Ramos (cell line): Measurements from ENCODE around the gene FKBP4.

Experiments used
- in situ Hi-C: fragments of 300-500 bp; cut with MboI; formaldehyde crosslinking; loops from one replicate; pipeline ENCODE4 v1.14.3; 2022; ENCODE audit warnings: low sequenced_read_pairs; ENCODE audit not compliant: unreplicated experiment

Gene FKBP4

DNA sequence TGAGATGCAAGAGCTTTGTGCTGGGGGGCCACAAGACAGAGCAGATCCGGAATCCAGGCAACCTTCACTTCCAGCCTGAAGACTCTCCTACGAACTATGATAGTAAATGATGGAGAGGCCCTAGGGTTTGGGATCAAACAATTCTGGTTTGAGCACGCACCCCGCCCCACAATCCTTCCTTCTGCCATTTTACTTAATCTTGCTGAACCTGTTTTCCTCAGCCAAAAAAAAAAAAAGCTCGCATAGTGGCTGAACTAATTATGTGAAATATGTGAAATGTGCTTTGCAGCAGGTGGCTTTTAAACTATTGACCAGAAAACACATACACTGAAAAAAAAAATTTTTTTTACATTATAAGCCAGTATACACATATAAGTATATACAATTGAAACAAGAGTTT, 17.0 kb downstream of the FKBP4 start:
- in situ Hi-C loops = no loop called here

DNA sequence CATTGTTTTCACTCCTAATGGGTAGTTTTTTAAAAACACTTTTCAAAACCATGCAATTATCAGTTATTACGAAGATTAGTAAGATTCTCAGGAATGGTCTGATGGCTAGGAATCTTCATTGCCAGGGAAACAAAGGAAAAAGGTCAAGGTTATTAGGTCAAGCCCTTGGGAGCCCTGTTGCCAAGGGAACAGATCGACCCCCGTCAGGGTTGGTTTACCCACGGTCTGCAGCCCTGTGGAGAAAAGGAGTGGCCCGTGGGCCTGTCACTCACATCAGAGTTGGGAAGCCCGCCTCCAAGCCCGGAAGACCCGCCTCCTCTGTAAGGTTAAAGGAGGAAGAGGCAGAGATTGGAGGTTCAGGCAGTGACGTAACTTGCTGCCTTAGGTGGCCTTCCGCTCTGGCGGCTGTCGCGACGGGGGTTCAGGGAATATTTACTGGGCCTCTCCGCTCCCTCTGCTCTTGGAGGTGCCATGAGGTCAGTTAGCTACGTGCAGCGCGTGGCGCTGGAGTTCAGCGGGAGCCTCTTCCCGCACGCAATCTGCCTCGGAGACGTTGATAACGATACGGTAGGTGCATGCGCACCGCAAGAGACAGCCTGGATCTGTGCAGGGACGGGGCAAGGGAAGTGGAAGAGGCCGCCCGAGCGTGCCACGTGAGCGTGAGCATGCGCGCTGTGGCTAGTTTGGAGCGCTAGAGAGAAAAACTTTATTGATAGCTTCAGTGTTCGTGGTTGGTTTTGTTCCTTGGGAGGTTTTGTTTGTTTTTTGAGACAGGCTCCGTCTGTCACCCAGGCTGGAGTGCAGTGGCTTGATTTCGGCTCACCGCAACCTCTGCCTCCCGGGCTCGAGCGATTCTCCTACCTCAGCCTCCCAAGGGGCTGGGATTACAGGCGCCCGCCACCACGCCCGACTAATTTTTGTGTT, 17.8 kb downstream of the FKBP4 start, which contains the start of gene ITFG2:
TSS of gene ITFG2 (plus strand) at position 379 of the 924 bp plus-strand sequence. CDS start at position 472, 93 bp downstream.
- in situ Hi-C loops = no loop called here

DNA sequence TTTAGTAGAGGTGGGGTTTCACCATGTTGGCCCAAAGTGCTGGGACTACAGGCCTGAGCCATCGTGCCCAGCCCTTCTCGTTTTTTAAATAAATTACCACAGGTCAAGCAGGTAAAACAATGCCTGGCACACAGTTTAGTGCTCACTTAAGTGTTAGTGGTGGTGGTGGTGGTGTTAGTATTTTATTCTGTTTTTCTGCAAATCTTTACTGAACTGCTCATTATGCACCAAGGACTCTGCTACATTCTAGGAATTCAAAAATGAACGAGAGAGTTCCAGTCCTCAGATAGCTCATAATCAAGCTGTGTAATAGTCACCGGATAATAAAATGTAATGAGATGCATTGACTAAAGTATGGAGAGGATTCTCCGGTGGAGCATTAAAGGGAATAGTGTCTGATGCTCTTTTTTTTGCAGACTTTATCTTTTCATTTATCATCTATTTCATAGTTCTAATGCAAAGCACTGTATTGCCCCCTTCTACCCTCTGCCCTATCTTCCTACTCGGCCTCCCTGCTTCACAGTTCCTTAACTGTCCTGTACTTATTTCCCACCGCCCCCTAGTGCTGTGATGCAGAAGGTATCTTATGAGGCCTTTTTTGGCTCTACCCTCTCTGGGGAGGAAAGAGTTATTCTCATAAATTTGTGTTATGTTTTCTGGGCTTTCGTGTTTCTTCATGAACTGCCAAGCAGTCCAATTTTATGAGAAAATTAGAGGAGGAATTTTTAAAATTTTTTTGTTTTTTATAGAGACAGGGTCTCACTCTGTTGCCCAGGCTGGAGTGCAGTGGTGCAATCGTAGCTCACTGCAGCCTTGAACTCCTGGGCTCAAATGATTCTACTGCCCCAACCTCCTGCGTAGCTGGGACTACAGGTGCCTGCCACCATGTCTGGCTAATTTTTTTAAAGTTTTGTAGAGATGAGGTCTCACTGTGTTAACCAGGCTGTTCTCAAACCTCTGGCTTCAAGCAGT, 18.7 kb downstream of the FKBP4 start:
- in situ Hi-C loops = no loop called here

- in situ Hi-C loops = no loop called here
Observed at GRCh38 chr12:2819810-2820209, 25.0 kb downstream of the FKBP4 start.

- in situ Hi-C loops = no loop called here
Observed at GRCh38 chr12:2820432-2820831, 25.7 kb downstream of the FKBP4 start.

DNA sequence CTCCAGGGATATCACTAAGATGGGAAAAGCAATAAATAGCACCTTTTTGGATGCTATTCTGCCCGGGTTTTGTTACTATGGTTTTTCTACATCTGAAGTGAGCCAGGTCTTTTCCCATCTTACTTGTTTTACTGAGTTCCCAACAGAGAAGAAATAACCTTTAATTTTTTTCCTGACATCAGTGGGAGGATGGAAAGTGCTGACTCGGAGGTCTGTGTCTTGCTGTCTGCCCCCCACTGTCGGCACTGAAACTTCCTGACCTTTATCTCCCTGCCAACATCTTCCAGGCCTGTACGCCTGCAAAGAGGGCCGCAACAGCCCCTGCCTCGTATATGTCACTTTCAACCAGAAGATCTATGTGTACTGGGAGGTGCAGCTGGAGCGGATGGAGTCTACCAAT, 28.7 kb downstream of the FKBP4 start:
- in situ Hi-C loops = no loop called here

- in situ Hi-C loops = no loop called here
Observed at GRCh38 chr12:2824541-2824940, 29.8 kb downstream of the FKBP4 start.

DNA sequence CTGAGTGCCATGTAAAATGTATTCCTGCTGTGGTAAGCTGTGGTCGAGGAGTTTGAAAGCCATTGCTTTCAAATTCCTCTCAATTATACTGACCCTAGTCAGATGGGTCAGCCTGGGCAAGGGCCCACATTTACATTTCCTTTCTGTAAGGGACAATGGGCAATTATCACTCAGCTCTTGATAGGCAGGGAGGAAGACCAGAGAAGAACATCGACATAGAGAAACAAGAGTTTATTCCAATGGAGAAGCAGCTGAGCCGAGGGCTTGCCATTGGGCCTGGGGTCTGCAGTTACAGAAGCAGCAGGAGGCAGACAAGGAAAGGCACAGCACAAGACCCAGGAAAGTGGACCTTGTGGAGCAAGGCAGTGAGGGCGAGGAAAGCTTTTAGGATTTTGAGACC, 30.4 kb downstream of the FKBP4 start:
- in situ Hi-C loops = no loop called here

GRCh38 chr12:2826036-2826435, 31.3 kb downstream of the FKBP4 start:
- in situ Hi-C loops = no loop called here

GRCh38 chr12:2826721-2827515, 32.1 kb downstream of the FKBP4 start:
- in situ Hi-C loops = no loop called here

- in situ Hi-C loops = no loop called here
Observed at GRCh38 chr12:2829275-2829674, 34.5 kb downstream of the FKBP4 start.

DNA sequence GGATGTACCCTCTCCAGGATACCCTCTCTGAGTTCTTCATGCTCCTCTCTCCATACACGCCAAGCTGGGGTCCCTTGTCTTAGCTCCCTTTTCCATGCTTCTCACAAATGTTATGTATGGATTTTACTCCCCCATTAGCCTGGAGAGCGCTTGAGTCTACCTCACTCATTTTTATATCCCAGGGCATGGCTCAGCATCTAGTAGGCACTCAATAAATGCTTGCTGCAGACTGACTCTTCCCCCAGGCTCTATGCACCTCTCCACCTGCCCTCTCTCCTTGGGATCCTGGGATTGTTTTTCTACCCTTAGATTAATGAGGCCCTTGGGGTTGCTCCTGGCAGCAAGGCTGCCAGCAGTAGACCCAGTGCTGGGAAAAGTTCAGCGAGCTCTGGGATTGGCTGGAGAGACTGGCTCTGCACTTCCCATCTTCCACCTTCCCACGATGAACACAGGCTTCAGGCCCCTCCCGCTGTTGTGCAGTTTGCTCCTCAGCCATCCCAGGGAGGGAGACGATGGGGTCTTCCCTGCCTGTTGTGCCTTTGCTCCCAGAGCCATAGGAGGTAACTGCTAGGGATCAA, 37.9 kb downstream of the FKBP4 start:
- in situ Hi-C loops = no loop called here

DNA sequence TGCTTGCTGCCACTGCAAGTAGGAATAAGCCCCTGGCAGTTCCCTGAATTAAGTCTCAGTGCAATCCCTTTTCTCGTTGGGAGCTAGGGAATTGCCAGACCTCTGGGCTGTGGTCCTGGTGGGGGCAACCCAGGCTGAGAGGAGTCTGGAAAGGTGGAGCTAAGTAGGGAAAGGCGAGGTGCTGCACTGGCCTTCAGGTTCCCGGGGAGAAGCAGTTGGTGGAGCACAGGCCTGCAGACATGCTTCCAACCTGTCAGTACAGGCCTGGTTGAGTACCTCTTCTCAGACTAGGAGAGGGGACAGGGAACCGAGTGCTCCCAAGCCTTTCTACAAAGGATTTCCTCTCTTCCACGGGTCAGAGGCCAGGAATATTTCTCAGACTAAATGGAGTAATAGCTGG, 38.6 kb downstream of the FKBP4 start:
- in situ Hi-C loops = no loop called here

- in situ Hi-C loops = no loop called here
Observed at GRCh38 chr12:2833810-2834209, 39.0 kb downstream of the FKBP4 start.

- in situ Hi-C loops = no loop called here
Observed at GRCh38 chr12:2834581-2835491, 40.1 kb downstream of the FKBP4 start, which contains the start of gene NRIP2. Gene NRIP2, minus strand, starts transcription at chr12:2835035. Its CDS starts 52 bp downstream, at chr12:2834983.

- in situ Hi-C loops = no loop called here
Observed at GRCh38 chr12:2835691-2836403, 41.1 kb downstream of the FKBP4 start.

DNA sequence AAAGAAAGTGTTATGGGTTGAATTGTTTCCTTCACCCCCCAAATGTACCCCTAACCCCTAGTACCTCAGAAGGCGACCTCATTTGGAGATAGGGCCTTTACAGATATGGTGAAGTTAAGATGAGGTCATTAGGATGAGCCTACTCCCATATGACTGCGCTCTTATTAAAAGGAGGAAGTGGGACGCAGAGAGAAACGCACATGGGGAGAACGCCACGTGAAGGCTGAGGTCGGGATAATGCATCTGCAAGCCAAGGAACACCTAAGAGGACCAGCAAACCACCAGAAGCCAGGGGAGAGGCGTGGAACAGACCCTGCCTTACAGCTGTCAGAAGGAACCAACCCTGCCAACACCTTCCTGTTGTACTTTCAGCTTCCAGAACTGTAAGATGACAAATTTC, 41.8 kb downstream of the FKBP4 start:
- in situ Hi-C loops = no loop called here
